C4-2B (cell line): Measurements from ENCODE around the gene ATP7B.

ENCODE experiments used
- CTCF ChIP-seq: fragments of 450-650 bp; conservative IDR thresholded peaks from 2 replicates; pipeline ENCODE4 v1.5.1; 2017; ENCODE audit warnings: mild to moderate bottlenecking
- ZFX ChIP-seq: fragments of 450-650 bp; IDR thresholded peaks from 2 replicates; pipeline ENCODE4 v1.6.1; 2017

GRCh38 chr13:52029569-52029968, 18.3 kb upstream of the ATP7B start:
- TF ChIP-seq CTCF (no peak), ZFX (no peak)
